C4-2B (cell line): Measurements from ENCODE around the gene SLC9A6.

Source experiments
- H3K27ac ChIP-seq: fragments of 450-650 bp; 2 replicates; pipeline ENCODE4 v1.5.1; 2017
- ZFX ChIP-seq: fragments of 450-650 bp; IDR thresholded peaks from 2 replicates; pipeline ENCODE4 v1.6.1; 2017
- TF ChIP-seq, protein P1 (sequence below): fragments of 450-650 bp; conservative IDR thresholded peaks from 2 replicates; pipeline ENCODE4 v1.5.1; 2017; ENCODE audit warnings: mild to moderate bottlenecking

The SLC9A6 gene

DNA sequence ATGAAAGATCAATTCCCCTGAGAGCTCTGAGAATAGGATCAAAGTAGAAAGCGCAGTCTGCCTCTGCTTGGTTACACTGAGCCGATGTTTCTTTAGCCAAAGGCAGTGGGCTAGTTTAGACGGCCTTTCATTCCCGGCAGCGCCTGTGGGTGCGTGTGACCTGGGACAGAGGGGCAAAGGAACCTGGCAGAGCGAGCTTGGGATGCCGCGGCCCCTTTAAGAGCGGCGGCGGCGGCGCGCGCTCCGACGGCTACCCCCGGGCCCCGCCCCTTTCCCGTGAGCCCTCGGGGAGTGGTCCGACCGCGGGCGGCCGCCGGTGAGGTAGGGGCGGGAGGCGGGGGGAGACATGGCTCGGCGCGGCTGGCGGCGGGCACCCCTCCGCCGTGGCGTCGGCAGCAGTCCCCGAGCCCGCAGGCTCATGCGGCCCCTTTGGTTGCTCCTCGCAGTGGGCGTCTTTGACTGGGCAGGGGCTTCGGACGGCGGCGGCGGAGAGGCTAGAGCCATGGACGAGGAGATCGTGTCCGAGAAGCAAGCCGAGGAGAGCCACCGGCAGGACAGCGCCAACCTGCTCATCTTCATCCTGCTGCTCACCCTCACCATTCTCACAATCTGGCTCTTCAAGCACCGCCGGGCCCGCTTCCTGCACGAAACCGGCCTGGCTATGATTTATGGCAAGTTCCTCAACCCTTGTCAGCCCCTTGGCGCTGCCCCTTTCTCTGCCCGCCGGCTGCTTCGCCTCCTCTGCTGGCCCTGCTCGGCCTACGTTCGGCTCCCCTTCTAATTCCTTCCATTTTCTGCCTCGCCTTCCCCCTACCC lies at the start of gene SLC9A6:
Gene SLC9A6 (plus strand): TSS at position 279 of the 816 bp plus-strand sequence. CDS start 224 bp downstream, at position 503.
- no peak for TF ChIP-seq ZFX
- TF ChIP-seq, protein P1, sequence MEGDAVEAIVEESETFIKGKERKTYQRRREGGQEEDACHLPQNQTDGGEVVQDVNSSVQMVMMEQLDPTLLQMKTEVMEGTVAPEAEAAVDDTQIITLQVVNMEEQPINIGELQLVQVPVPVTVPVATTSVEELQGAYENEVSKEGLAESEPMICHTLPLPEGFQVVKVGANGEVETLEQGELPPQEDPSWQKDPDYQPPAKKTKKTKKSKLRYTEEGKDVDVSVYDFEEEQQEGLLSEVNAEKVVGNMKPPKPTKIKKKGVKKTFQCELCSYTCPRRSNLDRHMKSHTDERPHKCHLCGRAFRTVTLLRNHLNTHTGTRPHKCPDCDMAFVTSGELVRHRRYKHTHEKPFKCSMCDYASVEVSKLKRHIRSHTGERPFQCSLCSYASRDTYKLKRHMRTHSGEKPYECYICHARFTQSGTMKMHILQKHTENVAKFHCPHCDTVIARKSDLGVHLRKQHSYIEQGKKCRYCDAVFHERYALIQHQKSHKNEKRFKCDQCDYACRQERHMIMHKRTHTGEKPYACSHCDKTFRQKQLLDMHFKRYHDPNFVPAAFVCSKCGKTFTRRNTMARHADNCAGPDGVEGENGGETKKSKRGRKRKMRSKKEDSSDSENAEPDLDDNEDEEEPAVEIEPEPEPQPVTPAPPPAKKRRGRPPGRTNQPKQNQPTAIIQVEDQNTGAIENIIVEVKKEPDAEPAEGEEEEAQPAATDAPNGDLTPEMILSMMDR, result no peak

DNA sequence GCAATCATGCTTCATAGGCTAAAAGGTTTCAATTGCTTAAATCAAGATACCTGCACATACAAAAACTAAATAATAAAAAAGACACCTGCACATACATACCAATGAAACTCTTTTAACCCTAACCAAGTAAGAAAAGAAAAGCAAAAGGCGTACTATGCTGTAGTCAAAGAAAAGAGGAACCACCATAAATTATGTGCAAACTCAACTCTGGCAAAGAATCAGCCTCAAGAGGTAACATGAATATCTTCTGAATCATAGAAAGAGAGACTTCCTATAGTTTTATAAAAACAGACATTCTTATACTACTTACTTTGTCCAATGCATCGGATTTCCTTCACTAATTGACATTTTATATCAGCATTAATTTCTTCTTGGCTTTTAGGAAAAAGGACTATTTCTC lies 40.7 kb upstream of the SLC9A6 start:
- no peak for TF ChIP-seq ZFX
- TF ChIP-seq, protein P1, result no peak
- H3K27ac ChIP-seq, result no peak overlapping the region

More for the DNA sequence above, at the start of gene SLC9A6:
- peak within 1 kb of the TSS; percentile 64 for H3K27ac ChIP-seq

DNA sequence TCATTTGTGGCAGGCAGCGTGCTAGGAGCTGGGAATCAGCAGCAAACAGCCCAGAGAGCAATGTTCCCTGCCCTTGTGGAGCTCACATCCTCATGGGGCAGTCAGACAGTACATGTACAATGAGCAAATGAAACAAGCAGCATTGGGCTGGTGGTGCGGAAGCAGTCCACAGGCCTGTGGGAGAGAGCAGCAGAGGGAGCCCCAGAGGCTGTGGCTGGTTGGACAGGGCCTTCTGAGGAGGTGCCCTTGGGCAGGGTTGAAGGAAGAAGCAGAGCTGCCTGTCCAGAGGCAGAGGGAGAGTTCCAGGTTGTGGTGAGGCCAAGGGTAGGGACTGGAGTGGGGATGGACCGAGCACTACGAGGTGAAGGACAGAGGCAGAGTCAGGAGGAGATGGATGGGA lies 33.9 kb upstream of the SLC9A6 start:
- no peak for TF ChIP-seq ZFX
- TF ChIP-seq, protein P1, result no peak
- no peak overlapping the region for H3K27ac ChIP-seq

DNA sequence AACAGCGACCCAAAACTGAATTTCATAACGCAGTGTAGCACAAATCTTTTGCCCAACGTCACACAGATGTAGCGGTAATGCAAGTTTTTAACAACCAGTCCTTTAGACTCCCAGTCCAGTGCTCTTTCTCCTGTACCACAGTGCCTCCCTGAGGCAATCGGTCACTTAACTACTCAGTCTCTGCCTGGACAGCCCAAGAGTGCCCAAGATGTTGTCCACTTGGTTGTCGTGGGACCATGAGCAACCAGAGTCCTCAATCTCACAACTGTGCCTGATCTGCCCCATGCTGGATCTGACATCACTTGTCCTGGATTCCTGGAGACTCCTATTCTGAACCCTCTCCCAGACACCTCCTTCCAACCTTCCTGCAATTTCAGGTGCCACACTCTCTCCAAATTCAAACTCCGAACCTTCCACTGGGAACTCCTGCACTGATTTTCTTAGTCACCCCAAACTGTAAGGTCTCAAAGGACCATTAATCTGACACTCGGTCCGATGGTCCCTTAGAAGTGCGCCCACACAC lies 12.1 kb upstream of the SLC9A6 start:
- H3K27ac ChIP-seq, result peak overlapping the region; percentile 73
- TF ChIP-seq, protein P1, result peak; percentile 34
- TF ChIP-seq ZFX, result no peak

DNA sequence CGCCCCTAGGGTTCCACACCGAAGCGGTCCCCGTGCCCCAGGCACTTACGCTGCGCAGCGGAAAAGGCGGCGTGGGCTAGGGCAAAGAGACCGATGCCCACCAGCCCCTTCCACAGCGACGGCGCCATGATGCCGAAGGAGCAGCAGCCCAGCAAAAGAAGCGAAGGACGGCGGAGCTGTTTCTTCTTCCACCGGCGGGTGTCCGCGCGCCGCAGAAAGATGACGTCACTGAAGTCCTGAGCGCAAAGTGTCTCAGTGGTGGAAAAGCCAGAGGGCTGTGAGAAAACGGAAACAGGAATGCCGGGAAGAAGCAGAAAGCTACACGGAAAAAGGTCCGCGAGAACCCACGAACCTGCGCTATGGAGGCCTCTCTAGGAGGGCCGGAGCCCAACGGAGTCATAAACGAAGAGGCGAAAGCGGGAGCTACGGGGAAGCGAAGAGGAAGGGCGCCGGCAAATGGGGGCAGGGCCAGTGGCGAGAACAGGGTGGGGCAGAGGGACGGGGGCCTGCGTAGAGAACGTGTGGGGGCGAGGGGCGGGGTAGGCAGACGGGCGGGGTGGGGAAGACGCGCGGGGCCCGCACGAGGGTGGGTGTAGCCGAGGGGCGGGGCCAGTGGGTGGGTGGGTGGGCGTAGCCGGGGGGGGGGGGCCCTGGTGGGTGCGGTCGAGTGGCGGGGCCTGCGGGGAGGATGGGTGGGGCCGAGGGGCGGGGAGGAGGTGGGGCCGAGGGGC lies 11.5 kb upstream of the SLC9A6 start, which contains the start of gene MMGT1:
Gene MMGT1 (minus strand): TSS at position 441 of the 731 bp plus-strand sequence. CDS start 313 bp downstream, at position 128.
- TF ChIP-seq, protein P1, result no peak
- TF ChIP-seq ZFX, result no peak
- peak within 1 kb of the TSS; percentile 73 for H3K27ac ChIP-seq

DNA sequence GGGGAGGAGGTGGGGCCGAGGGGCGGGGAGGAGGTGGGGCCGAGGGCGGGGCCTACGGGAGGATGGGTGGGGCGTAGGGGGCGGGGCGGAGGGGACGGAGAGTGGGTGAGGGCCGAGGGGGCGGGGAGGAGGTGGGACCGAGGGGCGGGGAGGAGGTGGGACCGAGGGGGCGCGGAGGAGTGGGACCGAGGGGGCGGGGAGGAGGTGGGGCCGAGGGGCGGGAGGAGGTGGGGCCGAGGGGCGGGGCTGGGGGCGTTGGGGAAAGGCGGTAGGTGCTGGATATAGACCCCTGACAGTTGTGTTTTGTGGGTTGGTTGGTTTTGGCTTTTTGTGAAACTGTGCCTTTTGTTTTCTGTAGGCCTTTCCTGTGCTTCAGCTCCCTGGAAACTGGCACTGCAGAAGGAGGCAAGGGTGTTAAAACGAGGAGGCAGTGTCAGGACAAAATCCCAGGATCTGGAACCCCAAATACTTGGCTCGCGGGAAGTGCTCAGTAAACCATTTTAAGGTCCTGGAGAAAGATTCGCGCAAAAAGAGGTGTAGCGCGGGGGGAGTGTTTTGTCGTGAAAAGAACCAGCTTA lies 10.9 kb upstream of the SLC9A6 start:
- no peak for TF ChIP-seq ZFX
- TF ChIP-seq, protein P1, result no peak
- no peak overlapping the region for H3K27ac ChIP-seq
